Measurements from ENCODE around the gene TRAPPC8. TPM values are rescaled to one million over a fixed set of nuclear protein-coding genes. Genes with fewer than 3 reads are reported as not detected.

Gene TRAPPC8
- total and polyA plus RNA-seq, 11 donors = 9.5 to 41.9 (median 29.4) TPM

DNA sequence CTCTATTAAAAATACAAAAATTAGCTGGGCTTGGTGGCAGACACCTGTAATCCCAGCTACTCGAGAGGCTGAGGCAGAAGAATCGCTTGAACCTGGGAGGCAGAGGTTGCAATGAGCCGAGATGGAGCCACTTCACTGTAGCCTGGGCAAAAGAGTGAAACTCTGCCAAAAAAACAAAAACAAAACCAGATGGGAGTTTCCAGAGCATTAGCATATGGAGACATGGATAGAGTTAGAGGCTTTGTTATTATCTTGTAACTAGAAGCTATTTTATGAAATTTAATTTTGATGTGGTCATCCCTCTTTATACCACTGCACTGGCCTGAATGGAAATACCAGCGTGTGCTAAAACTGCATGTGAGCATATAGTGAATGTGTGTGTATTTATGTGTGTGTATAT, 58.9 kb downstream of the TRAPPC8 start:
- H3K4me3 ChIP-seq = no peak overlapping the region
- intact Hi-C loops (cut with DNase I) = no loop called here
- no peaks in the 10 kb centered on the region for H3K4me1 ChIP-seq
- DNase-seq (no peak), ATAC-seq (no peak)
- H3K9me3 ChIP-seq = peaks cover 0 to 22% (median 7%) of the 10 kb centered on the region in 12 donors
- H3K27me3 ChIP-seq = no peaks in the 10 kb centered on the region
- H3K27ac ChIP-seq = no peak overlapping the region
- peaks cover 0 to 82% (median 66%) of the 10 kb centered on the region in 9 donors for H3K36me3 ChIP-seq
- WGBS, 4 donors = 98 to 100% (median 99%) methylated on average over 4 of the region's 4 CpGs
- TF ChIP-seq, protein P1, sequence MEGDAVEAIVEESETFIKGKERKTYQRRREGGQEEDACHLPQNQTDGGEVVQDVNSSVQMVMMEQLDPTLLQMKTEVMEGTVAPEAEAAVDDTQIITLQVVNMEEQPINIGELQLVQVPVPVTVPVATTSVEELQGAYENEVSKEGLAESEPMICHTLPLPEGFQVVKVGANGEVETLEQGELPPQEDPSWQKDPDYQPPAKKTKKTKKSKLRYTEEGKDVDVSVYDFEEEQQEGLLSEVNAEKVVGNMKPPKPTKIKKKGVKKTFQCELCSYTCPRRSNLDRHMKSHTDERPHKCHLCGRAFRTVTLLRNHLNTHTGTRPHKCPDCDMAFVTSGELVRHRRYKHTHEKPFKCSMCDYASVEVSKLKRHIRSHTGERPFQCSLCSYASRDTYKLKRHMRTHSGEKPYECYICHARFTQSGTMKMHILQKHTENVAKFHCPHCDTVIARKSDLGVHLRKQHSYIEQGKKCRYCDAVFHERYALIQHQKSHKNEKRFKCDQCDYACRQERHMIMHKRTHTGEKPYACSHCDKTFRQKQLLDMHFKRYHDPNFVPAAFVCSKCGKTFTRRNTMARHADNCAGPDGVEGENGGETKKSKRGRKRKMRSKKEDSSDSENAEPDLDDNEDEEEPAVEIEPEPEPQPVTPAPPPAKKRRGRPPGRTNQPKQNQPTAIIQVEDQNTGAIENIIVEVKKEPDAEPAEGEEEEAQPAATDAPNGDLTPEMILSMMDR (IDR thresholded peaks at IDR 0.05) = no peak
- TF ChIP-seq POLR2A (IDR thresholded peaks at IDR 0.05) = no peak

DNA sequence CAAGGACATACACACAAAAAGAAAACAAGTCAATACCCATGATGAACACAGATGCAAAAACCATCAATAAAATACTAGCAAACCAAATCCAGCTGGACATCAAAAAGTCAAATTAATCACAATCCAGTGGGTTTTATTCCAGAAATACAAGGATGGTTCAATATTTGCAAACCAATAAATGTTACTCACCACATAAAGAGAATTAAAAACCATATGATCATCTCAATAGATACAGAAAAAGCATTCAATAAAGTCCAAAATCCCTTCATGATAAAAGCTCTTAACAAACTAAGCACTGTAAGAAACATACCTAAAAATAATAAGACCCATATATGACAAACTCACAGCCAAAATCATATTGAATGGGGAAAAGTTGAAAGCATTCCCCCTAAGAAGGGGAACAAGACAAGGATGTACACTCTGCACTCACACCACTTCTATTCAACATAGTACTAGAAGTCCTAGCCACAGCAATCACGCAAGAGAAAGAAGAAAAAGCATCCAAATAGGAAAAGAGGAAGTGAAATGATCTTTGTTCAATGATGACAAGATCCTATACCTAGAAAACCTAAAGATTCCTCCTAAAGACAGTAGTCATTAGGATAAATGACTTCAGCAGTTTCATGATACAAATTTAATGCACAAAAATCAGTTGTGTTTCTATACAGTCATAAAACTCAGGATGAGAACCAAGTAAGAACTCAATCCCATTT, 62.6 kb downstream of the TRAPPC8 start:
- Histone ChIP-seq H3K4me1 (no peaks in the 10 kb centered on the region), H3K4me3 (no peak overlapping the region), H3K36me3 (peaks cover 0 to 86% (median 59%) of the 10 kb centered on the region in 9 donors), H3K9me3 (peaks cover 0 to 22% (median 7%) of the 10 kb centered on the region in 12 donors), H3K27me3 (no peaks in the 10 kb centered on the region), H3K27ac (no peak overlapping the region)
- DNase-seq = no peak
- ATAC-seq = no peak
- 94 to 100% (median 97%) methylated on average over 1 of the region's 1 CpG for WGBS, 4 donors
- intact Hi-C loops (cut with DNase I) = no loop called here
- TF ChIP-seq POLR2A (IDR thresholded peaks at IDR 0.05) = no peak
- TF ChIP-seq, protein P1 (IDR thresholded peaks at IDR 0.05) = no peak

DNA sequence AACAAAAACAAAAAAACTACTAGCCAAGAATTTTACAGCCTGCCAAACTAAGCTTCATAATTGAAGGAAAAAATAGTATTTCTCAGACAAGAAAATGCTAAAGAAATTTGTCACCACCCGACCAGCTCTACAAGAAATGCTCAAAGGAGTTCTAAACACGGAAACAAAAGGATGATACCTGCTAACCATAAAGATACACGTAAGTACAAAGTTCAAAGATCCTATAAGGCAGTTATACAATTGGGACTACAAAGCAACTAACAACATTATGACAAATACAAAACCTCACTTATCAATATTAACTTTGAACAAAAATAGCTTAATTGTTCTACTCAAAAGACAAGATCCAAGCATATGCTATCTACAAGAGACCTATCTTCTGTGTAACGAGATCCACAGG, 64.6 kb downstream of the TRAPPC8 start:
- peaks cover 0 to 88% (median 61%) of the 10 kb centered on the region in 9 donors for H3K36me3 ChIP-seq

DNA sequence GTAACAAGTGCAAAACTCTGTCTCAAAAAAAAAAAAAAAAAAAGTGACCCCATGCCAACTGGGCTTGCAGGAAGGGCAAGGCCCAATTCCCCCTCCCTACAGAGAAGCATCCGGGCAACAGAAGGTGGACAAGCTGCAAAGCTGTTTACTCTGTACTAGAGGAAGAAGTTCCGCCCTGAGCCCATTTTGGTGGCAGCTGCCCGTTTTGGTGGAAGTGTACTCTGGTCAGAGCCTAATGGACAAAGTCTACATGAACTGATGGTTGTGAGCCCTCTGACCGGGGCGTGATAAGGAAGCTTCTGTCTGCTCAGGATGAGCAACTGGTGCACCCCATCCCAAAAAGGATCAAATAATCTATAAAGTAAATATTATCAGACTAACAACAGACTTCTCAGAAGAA, 65.0 kb downstream of the TRAPPC8 start:
- intact Hi-C loops (cut with DNase I) = no loop called here
- DNase-seq (no peak), ATAC-seq (no peak)
- Histone ChIP-seq H3K4me3 (no peak overlapping the region), H3K27me3 (no peaks in the 10 kb centered on the region), H3K27ac (no peak overlapping the region), H3K9me3 (peaks cover 0 to 22% (median 7%) of the 10 kb centered on the region in 12 donors), H3K4me1 (no peaks in the 10 kb centered on the region), H3K36me3 (peaks cover 0 to 90% (median 61%) of the 10 kb centered on the region in 9 donors)
- 94 to 99% (median 96%) methylated on average over 5 of the region's 5 CpGs for WGBS, 4 donors
- TF ChIP-seq, protein P1 (IDR thresholded peaks at IDR 0.05) = no peak
- no peak for TF ChIP-seq POLR2A (IDR thresholded peaks at IDR 0.05)

More for the DNA sequence above, 64.6 kb downstream of the TRAPPC8 start:
- no peaks in the 10 kb centered on the region for H3K27me3 ChIP-seq
- H3K4me1 ChIP-seq = no peaks in the 10 kb centered on the region
- peaks cover 0 to 22% (median 7%) of the 10 kb centered on the region in 12 donors for H3K9me3 ChIP-seq
- no peak for ATAC-seq
- H3K4me3 ChIP-seq = no peak overlapping the region
- 94 to 99% (median 96%) methylated on average over 4 of the region's 4 CpGs for WGBS, 4 donors
- no peak for DNase-seq
- no peak for TF ChIP-seq POLR2A (IDR thresholded peaks at IDR 0.05)
- TF ChIP-seq, protein P1 (IDR thresholded peaks at IDR 0.05) = no peak
- H3K27ac ChIP-seq = no peak overlapping the region
- intact Hi-C loops (cut with DNase I) = no loop called here
